GM18511 (cell line): ENCODE results near the gene CNTN5.
"Not testable (repeated sequence)": the region's sequence is repeated elsewhere in the genome, so short reads cannot be mapped to it uniquely, and the experiment has no call there.

Source experiments
- ATAC-seq: cut with Tn5 transposase; IDR thresholded peaks from one replicate; pipeline ENCODE4 v1.9.1; 2021; ENCODE audit warnings: mild to moderate bottlenecking, moderate library complexity; ENCODE audit not compliant: unreplicated experiment

CNTN5 gene

DNA sequence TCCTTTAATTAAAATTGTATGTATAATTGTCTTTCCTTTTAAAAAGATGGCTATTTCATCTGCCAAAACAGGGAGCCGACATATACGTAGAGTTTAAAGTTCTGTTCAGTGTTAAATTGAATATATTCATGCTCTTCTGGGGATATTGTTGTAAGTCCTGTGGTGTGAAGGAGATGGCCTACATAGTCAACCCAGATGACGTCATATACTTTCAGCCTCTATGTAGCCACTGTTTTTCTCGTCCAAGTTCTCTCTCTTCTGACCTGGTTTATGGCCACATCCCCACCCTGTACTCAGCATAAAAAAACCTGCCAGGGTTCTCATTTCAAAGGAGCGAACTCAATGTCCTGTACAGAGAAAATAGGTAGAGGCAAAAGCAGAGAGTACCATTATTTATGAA, 1156.9 kb downstream of the CNTN5 start:
- ATAC-seq: no peak

- ATAC-seq: no peak
These were observed 1161.6 kb downstream of the CNTN5 start for GRCh38 chr11:100182350-100182749.

- ATAC-seq: no peak
These were observed 1162.2 kb downstream of the CNTN5 start for GRCh38 chr11:100182927-100183326.

GRCh38 chr11:100185588-100185987, 1164.8 kb downstream of the CNTN5 start:
- ATAC-seq: no peak

DNA sequence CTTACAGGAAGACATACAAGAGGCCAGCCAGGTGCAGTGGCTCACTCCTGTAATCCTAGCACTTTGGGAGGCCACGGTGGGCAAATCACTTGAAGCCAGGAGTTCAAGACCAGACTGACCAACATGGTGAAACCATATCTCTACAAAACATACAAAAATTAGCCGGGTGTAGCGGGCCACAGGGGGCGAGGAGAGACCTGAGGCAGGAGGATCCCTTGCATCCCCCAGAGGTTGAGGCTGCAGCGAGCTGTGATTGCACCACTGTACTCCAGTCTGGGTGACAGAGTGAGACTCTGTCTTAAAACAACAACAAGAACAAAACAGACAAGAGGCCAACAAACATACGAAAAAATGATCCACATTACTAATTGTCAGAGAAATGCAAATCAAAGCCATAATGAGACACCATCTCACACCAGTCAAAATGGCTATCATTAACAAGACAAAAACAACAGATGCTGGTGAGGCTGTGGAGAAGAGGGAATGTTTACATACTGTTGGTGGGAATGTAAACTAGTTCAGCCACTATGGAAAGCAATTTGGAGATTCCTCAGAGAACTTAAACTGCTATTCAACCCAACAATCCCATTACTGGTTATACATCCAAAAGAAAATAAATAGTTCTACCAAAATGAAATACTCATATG, 1167.5 kb downstream of the CNTN5 start:
- no peak for ATAC-seq

GRCh38 chr11:100190395-100190794, 1169.6 kb downstream of the CNTN5 start:
- no peak for ATAC-seq

- no peak for ATAC-seq
These were observed 1171.4 kb downstream of the CNTN5 start for GRCh38 chr11:100192181-100192580.

DNA sequence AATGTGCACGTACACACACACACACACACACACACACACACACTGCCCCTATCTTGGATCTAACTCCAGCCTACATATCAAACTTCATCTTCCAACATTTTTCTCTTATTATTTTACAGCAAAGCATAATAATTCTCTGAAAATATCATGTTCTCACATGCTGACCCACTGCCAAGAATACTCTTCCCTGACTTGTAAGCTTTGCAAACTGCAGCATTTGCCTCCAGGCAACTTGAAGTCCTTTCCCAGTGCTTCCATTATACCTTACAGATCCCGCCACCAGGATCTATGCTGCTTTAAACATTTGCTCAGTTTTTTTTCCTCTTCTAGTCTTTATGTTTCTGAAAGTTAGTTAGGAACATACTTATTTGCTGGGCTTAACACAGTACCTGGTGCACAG, 1183.0 kb downstream of the CNTN5 start:
- ATAC-seq: no peak

GRCh38 chr11:100205926-100206325, 1185.2 kb downstream of the CNTN5 start:
- no peak for ATAC-seq

GRCh38 chr11:100208207-100208606, 1187.5 kb downstream of the CNTN5 start:
- no peak for ATAC-seq

- ATAC-seq: no peak
These were observed 1194.0 kb downstream of the CNTN5 start for GRCh38 chr11:100214791-100215190.

DNA sequence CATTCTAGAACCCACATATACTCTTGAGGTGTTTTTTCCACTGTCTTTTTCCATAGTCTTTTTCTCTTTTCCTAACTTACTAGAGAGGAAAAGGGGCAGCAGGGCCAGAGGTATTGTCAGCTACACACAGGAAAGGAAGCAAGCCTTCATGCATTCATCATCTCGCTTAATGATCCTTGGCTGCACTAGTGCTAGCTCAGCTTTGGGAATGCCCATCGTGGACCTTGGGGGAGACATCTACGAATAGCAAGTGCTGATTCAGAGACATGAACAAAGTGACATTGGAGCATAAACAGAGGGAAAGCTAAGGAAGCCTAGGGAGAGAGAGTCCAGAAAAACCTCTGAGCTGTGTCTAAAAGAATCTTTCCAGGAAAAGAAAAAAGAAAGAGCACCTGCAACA, 1200.1 kb downstream of the CNTN5 start:
- no peak for ATAC-seq

DNA sequence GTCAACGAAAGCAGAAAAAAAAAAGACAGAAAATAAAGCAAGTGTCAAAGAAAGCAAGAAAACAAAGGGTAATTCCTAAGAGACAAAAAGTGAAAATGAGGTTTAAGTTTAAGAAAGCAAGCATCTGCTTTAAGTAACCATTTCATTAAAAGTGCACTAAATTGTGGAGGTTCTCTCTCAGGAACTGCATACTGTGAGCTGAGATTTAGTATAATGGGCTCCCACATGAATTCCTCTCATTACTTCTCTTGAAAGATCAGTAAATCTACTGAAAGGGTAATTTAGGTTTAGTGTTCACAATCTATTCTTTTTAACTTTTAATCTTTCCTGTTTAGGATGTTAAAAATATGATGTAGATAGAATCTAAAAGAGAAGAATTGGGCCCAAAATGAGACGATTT, 1201.0 kb downstream of the CNTN5 start:
- ATAC-seq: no peak

- ATAC-seq: no peak
These were observed 1203.8 kb downstream of the CNTN5 start for GRCh38 chr11:100224541-100225034.

DNA sequence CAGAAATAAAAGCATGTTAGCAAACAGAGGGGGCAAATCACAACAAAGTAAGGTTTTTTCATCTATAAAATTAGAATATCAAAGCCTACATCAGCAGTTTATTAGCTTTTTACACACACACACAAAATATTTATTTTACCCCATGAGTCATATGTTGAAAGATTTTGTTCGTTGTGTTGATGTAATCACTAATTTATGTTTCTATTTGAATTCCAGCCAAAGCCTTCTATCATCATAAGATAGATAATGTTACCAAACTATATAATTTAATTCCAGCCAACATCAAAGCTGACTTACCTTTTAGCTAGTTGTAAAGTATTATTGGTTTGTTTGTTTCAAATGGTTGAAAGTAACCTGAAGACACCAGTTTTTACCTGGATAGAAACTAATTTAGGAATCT, 1208.3 kb downstream of the CNTN5 start:
- ATAC-seq: no peak

DNA sequence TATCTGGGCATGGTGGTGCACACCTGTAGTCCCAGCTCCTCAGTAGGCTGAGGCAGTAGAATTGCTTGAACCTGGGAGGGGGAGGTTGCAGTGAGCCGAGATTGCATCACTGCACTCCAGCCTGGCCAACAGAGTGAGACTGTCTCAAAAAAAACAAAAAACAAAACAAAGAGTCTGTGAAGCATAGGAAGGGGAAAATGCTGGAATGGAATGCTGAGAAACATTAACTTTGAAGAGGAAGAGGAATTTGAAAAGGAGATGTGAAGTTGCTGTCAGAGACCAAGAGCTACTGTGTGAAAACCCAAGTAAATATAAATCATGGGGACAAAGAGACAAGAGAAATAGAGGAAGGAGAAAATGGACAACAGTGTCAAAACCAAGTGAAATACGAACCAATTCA, 1211.3 kb downstream of the CNTN5 start:
- no peak for ATAC-seq

GRCh38 chr11:100235085-100235484, 1214.3 kb downstream of the CNTN5 start:
- no peak for ATAC-seq

GRCh38 chr11:100240025-100240539, 1219.3 kb downstream of the CNTN5 start:
- no peak for ATAC-seq

- ATAC-seq: no peak
These were observed 1227.0 kb downstream of the CNTN5 start for GRCh38 chr11:100247704-100248103.

DNA sequence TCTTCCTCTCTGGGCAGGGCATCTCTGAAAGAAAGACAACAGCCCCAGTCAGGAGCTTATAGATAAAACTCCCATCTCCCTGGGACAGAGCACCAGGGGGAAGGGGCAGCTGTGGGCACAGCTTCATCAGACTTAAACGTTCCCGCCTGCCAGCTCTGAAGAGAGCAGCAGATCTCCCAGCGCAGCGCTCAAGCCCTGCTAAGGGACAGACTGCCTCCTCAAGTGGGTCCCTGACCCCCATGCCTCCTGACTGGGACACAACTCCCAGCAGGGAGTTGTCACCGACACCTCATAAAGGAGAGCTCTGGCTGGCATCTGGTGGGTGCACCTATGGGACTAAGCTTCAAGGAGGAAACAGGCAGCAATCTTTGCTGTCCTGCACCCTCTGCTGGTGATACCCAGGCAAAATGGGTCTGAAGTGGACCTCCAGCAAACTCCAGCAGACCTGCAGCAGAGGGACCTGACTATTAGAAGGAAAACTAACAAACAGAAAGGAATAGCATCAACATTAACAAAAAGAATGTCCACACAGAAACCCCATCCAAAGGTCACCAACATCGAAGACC, 1236.6 kb downstream of the CNTN5 start:
- ATAC-seq: not testable (repeated sequence)

DNA sequence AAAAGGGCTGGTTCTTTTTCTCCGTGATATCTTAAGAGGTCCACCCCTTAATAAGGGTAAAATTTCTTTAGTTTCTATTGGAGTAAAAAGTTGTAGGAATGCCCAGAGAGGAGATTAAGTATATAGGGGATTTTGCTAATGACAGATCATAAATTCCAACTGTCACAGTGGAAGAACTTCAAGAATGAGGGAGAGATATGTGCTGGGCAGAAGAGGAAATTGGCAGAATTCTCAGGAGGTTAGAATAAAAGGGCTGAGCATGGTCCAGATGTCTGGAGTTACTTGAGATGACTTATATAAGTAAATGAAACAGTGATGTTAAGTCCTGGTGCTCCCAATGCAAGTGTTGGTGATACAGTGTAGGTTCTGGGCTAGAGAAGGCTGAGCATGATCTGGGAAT, 1248.8 kb downstream of the CNTN5 start:
- no peak for ATAC-seq

DNA sequence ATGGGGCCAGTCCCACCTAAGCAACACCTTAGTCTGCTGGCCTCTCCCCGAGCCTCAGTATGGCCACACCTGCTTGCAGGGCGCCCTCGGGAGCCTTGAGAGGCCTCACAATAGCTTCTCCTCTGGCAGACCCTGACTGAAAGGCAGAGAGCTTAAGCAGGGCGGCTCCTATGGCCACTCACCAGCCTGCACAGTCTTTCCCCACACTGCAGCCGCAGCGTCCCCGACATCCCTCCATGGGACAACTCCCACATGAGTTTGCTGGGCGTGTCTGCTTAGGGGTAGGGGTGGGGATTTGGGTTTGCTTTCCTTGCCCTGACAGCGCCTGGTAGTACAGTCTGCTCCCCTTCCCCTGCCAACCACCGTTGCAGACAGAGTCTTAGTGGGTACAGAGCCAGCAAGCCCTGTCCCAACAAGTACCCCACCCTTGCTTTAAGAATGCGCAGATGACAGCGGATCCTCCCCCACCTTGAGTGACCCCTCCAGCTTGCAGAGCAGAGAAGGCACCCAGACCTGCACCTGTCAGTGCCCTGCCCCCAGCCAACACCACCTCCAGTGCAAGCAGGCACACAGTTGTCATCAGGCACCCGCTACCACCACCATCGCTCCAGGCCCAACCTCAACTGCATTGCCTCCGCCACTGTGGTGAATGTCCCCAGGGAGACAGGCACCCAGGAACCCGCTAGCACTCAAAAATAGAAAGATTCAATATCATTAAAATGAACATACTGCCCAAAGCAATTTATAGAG, 1252.5 kb downstream of the CNTN5 start:
- no peak for ATAC-seq
